A549 (cell line): ENCODE measurements around the gene PIBF1.
"Not testable (repeated sequence)": the region's sequence is repeated elsewhere in the genome, so short reads cannot be mapped to it uniquely, and the experiment has no call there.

Experiments used
- CTCF ChIP-seq: fragments of >200 bp; sonication (Bioruptor Twin); formaldehyde crosslinking; IDR thresholded peaks from 3 replicates; pipeline ENCODE4 v1.5.1; 2016
- EP300 ChIP-seq, 2 experiments: fragments of >200 bp; sonication (Bioruptor Twin); formaldehyde crosslinking; IDR thresholded peaks; 2 replicates in 1 of 2; 3 replicates in 1 of 2; pipeline ENCODE4 v1.6.1; 2016 to 2017
- JUNB ChIP-seq: fragments of >200 bp; sonication (Bioruptor Twin); formaldehyde crosslinking; IDR thresholded peaks from 2 replicates; pipeline ENCODE4 v1.6.1; 2016
- KDM5A ChIP-seq: fragments of 200-600 bp; sonication (generic); IDR thresholded peaks from 2 replicates; pipeline ENCODE4 v1.6.1; 2016; ENCODE audit warnings: antibody characterized with exemption, mild to moderate bottlenecking
- POLR2A ChIP-seq: IDR thresholded peaks from 2 replicates; pipeline ENCODE4 v1.6.1; 2012; ENCODE audit warnings: mild to moderate bottlenecking, low read length
- RAD21 ChIP-seq, 2 experiments: fragments of >200 bp in 1 of 2; sonication (Bioruptor Twin) in 1 of 2; formaldehyde crosslinking in 1 of 2; IDR thresholded peaks in 1 of 2; conservative IDR thresholded peaks in 1 of 2; 2 replicates in 1 of 2; 3 replicates in 1 of 2; pipeline ENCODE4 v1.6.1; 2012 to 2018; ENCODE audit warnings: inconsistent platforms in 1 of 2
- USF2 ChIP-seq: fragments of 450-650 bp; IDR thresholded peaks from 2 replicates; pipeline ENCODE4 v1.6.1; 2014; ENCODE audit warnings: antibody characterized with exemption
- TF ChIP-seq, protein P1 (sequence below): fragments of >200 bp; sonication (Bioruptor Twin); formaldehyde crosslinking; IDR thresholded peaks from 3 replicates; pipeline ENCODE4 v1.6.1; 2016

DNA sequence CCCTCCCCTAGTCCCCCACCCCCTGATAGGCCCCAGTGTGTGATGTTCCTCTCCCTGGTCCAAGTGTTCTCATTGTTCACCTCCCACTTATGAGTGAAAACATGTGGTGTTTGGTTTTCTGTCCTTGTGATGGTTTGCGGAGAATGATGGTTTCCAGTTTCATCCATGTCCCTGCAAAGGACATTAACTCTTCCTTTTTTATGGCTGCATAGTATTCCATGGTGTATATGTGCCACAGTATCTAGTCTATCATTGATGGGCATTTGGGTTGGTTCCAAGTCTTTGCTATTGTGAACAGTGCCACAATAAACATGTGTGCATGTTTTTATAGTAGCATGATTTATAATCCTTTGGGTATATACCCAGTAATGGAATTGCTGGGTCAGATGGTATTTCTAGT lies 24.6 kb downstream of the PIBF1 start:
- TF ChIP-seq CTCF; USF2; KDM5A; POLR2A; EP300 (IDR thresholded peaks at IDR 0.05); RAD21 (conservative IDR thresholded peaks at IDR 0.05 in 1 of 2, IDR thresholded peaks at IDR 0.05 in 1 of 2); JUNB: not testable (repeated sequence)
- TF ChIP-seq, protein P1, sequence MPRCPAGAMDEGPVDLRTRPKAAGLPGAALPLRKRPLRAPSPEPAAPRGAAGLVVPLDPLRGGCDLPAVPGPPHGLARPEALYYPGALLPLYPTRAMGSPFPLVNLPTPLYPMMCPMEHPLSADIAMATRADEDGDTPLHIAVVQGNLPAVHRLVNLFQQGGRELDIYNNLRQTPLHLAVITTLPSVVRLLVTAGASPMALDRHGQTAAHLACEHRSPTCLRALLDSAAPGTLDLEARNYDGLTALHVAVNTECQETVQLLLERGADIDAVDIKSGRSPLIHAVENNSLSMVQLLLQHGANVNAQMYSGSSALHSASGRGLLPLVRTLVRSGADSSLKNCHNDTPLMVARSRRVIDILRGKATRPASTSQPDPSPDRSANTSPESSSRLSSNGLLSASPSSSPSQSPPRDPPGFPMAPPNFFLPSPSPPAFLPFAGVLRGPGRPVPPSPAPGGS, result not testable (repeated sequence)
